ENCODE data around the gene QPCT.

The QPCT gene

DNA sequence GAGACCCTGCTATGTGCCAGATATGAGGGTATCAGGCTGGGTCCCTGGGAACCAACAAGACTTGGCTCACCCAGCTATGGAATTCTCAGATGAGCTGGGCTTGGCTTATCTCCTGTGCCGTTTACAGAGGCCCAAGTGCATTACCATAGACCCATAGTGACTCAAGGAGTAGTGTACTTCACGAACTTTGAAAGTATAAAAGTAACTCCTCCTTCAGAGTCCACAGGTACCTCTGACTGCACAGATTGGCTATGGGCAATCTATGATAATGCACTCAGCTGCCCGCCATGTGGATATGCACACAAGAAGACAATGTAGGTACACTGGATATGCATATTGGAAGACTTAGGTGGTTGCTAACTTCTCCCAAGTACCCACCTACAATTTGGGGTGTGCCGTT, 78.4 kb downstream of the QPCT start:
- no peak for DNase-seq (ENCODE audit: low read depth)
- TF ChIP-seq, protein P1, sequence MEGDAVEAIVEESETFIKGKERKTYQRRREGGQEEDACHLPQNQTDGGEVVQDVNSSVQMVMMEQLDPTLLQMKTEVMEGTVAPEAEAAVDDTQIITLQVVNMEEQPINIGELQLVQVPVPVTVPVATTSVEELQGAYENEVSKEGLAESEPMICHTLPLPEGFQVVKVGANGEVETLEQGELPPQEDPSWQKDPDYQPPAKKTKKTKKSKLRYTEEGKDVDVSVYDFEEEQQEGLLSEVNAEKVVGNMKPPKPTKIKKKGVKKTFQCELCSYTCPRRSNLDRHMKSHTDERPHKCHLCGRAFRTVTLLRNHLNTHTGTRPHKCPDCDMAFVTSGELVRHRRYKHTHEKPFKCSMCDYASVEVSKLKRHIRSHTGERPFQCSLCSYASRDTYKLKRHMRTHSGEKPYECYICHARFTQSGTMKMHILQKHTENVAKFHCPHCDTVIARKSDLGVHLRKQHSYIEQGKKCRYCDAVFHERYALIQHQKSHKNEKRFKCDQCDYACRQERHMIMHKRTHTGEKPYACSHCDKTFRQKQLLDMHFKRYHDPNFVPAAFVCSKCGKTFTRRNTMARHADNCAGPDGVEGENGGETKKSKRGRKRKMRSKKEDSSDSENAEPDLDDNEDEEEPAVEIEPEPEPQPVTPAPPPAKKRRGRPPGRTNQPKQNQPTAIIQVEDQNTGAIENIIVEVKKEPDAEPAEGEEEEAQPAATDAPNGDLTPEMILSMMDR (IDR thresholded peaks at IDR 0.05; ENCODE audit: low read length, missing control alignments), result no peak
- no peak overlapping the region for H3K4me3 ChIP-seq (replicated peaks; ENCODE audit: low read depth, low read length)
